SKM-1 treated with dmso at 0.1 percent for 144 hours (cell line): ENCODE data around the gene DHH.

Source experiments
- DNase-seq: peaks from one replicate; lab custom pipeline; 2025; ENCODE audit not compliant: unreplicated experiment; lab: John Stamatoyannopoulos, UW

The DHH gene

GRCh38 chr12:49109641-49110463, 15.3 kb upstream of the DHH start:
- no peak for DNase-seq

- no peak for DNase-seq
These were observed 14.4 kb upstream of the DHH start for GRCh38 chr12:49108958-49109404.

GRCh38 chr12:49105504-49106084, 11.0 kb upstream of the DHH start:
- DNase-seq = no peak

GRCh38 chr12:49104822-49105221, 10.2 kb upstream of the DHH start:
- DNase-seq = no peak

- DNase-seq = no peak
These were observed 5.8 kb upstream of the DHH start for GRCh38 chr12:49100380-49100779.

GRCh38 chr12:49098703-49099102, 4.1 kb upstream of the DHH start:
- DNase-seq = no peak

- DNase-seq = no peak
These were observed 3.4 kb upstream of the DHH start for GRCh38 chr12:49098035-49098451.

GRCh38 chr12:49097381-49097780, 2.8 kb upstream of the DHH start:
- DNase-seq = no peak

- DNase-seq = no peak
These were observed 369 bp upstream of the DHH start for GRCh38 chr12:49094975-49095365.

- no peak for DNase-seq
These were observed 825 bp downstream of the DHH start for GRCh38 chr12:49093792-49094159.

GRCh38 chr12:49092816-49093406, 1.7 kb downstream of the DHH start:
- no peak for DNase-seq

GRCh38 chr12:49092086-49092815, 2.4 kb downstream of the DHH start:
- DNase-seq = peak; percentile 5

GRCh38 chr12:49091836-49092085, 2.8 kb downstream of the DHH start:
- no peak for DNase-seq

GRCh38 chr12:49091056-49091835, 3.4 kb downstream of the DHH start:
- no peak for DNase-seq

- no peak for DNase-seq
These were observed 4.5 kb downstream of the DHH start for GRCh38 chr12:49089821-49090773.

- no peak for DNase-seq
These were observed 5.7 kb downstream of the DHH start for GRCh38 chr12:49088932-49089330.

- DNase-seq = peak; percentile 41
These were observed 6.3 kb downstream of the DHH start for GRCh38 chr12:49088150-49088931.

GRCh38 chr12:49086116-49086515, 8.5 kb downstream of the DHH start:
- no peak for DNase-seq

GRCh38 chr12:49084438-49084837, 10.2 kb downstream of the DHH start:
- DNase-seq = no peak
